Upper lobe of right lung (tissue), 1 donor: Measurements from ENCODE around the gene DLD. TPM values are rescaled to one million over a fixed set of nuclear protein-coding genes. Genes with fewer than 3 reads are reported as not detected.

Experiments
- ATAC-seq: fragments of 200-7000 bp; cut with Tn5 transposase; one replicate; pipeline ENCODE4 v1.9.1; 2020; ENCODE audit warnings: mild to moderate bottlenecking, moderate library complexity
- DNase-seq: peaks from one replicate; pipeline ENCODE4 v3.0.0-alpha.2; 2020
- H3K27ac ChIP-seq: fragments of 200-600 bp; one replicate; pipeline ENCODE4 v1.8.0; 2022
- H3K27me3 ChIP-seq: fragments of 200-600 bp; one replicate; pipeline ENCODE4 v1.8.0; 2022; ENCODE audit warnings: mild to moderate bottlenecking
- H3K36me3 ChIP-seq: fragments of 200-600 bp; one replicate; pipeline ENCODE4 v1.8.0; 2022
- H3K4me1 ChIP-seq: fragments of 200-600 bp; one replicate; pipeline ENCODE4 v1.8.0; 2022
- H3K4me3 ChIP-seq: fragments of 200-600 bp; one replicate; pipeline ENCODE4 v1.8.0; 2022; ENCODE audit warnings: mild to moderate bottlenecking
- H3K9me3 ChIP-seq: fragments of 200-600 bp; one replicate; pipeline ENCODE4 v1.8.0; 2022
- CTCF ChIP-seq: fragments of 200-600 bp; IDR thresholded peaks from one replicate; pipeline ENCODE4 v1.8.0; 2022; ENCODE audit warnings: antibody characterized with exemption
- intact Hi-C: fragments of 100-400 bp; cut with DNase I; formaldehyde crosslinking; loops from one replicate; pipeline ENCODE4 v1.11.0; 2022
- total RNA-seq: library from RNA; stranded (reverse); fragmentation: NEBNext Ultra II Directional; extraction: Animal tissue kit (Norgen Biotek cat#: 25700); gene quantifications from one replicate; pipeline ENCODE4 v1.2.1, GENCODE V29; 2021
- donor health status: DM: no; HTN: yes; CAD: no; lungs with severe emphysema.

Gene DLD
- total RNA-seq, 1 donor from 2014 or later = 65.6 TPM

- peaks cover 31% of the 10 kb centered on the region for H3K36me3 ChIP-seq
- no peak for DNase-seq
- no peak overlapping the region for H3K4me3 ChIP-seq
- no peaks in the 10 kb centered on the region for H3K27me3 ChIP-seq
- ATAC-seq = no peak
- no peak overlapping the region for H3K27ac ChIP-seq
- intact Hi-C loops = no loop called here
- no peak for TF ChIP-seq CTCF
- H3K4me1 ChIP-seq = peaks cover 12% of the 10 kb centered on the region
- H3K9me3 ChIP-seq = no peaks in the 10 kb centered on the region
These were observed 68.5 kb downstream of the DLD start for GRCh38 chr7:107959527-107959898.

- no peaks in the 10 kb centered on the region for H3K9me3 ChIP-seq
- ATAC-seq (no peak), DNase-seq (no peak)
- no peaks in the 10 kb centered on the region for H3K27me3 ChIP-seq
- H3K4me3 ChIP-seq = no peak overlapping the region
- H3K4me1 ChIP-seq = peaks cover 12% of the 10 kb centered on the region
- H3K36me3 ChIP-seq = peaks cover 37% of the 10 kb centered on the region
- TF ChIP-seq CTCF = no peak
- intact Hi-C loops = no loop called here
- H3K27ac ChIP-seq = no peak overlapping the region
These were observed 69.3 kb downstream of the DLD start for GRCh38 chr7:107960272-107960671.

GRCh38 chr7:107961405-107961804 is 70.4 kb downstream of the DLD start:
- H3K4me3 ChIP-seq = no peak overlapping the region
- peaks cover 37% of the 10 kb centered on the region for H3K36me3 ChIP-seq
- ATAC-seq = no peak
- peak overlapping the region; percentile 17 for H3K27ac ChIP-seq
- no peaks in the 10 kb centered on the region for H3K9me3 ChIP-seq
- H3K4me1 ChIP-seq = peaks cover 12% of the 10 kb centered on the region
- intact Hi-C loops = no loop called here
- DNase-seq = no peak
- H3K27me3 ChIP-seq = no peaks in the 10 kb centered on the region
- TF ChIP-seq CTCF = no peak

GRCh38 chr7:107962817-107963216 is 71.8 kb downstream of the DLD start:
- intact Hi-C loops = no loop called here
- H3K36me3 ChIP-seq = peaks cover 37% of the 10 kb centered on the region
- TF ChIP-seq CTCF = no peak
- no peak overlapping the region for H3K4me3 ChIP-seq
- H3K4me1 ChIP-seq = peaks cover 16% of the 10 kb centered on the region
- H3K9me3 ChIP-seq = no peaks in the 10 kb centered on the region
- no peak for DNase-seq
- no peaks in the 10 kb centered on the region for H3K27me3 ChIP-seq
- no peak overlapping the region for H3K27ac ChIP-seq
- ATAC-seq = no peak

- H3K4me3 ChIP-seq = no peak overlapping the region
These were observed 73.5 kb downstream of the DLD start for GRCh38 chr7:107964510-107964909.

More at GRCh38 chr7:107964510-107964909, 73.5 kb downstream of the DLD start:
- peaks cover 37% of the 10 kb centered on the region for H3K36me3 ChIP-seq
- no peak for DNase-seq
- H3K27ac ChIP-seq = no peak overlapping the region
- peaks cover 4% of the 10 kb centered on the region for H3K4me1 ChIP-seq
- H3K27me3 ChIP-seq = no peaks in the 10 kb centered on the region
- H3K9me3 ChIP-seq = no peaks in the 10 kb centered on the region
- no peak for ATAC-seq
- TF ChIP-seq CTCF = no peak
- intact Hi-C loops = no loop called here
